ENCODE measurements around the gene PRX. TPM values are rescaled to one million over a fixed set of nuclear protein-coding genes. Genes with fewer than 3 reads are reported as not detected.

Gene PRX
- total RNA-seq, 1 experiment from 2014 or later = 2.2 TPM

DNA sequence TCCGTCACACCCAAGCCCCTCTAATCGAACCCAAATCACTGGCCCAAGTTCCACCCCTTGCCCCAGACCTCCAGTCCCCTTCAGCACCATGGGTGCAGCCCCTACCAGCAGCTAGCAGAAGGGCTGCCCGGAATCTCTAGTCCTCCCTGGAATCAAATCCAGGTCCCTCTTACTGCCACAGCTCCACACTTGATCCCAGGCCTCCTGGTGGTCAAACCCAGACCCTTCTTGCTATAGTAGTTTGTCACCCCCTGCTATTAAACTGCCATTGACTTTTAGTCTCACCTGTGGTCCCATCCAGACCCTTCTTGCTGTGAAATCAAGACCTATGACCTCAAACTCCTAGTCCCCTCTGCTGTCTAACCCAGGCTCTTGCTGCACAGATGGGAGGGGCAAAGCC is 31.9 kb downstream of the PRX start:
- H3K79me2 ChIP-seq (ENCODE audit: low read length) = no peaks in the 10 kb centered on the region
- ATAC-seq = no peak
- H3K36me3 ChIP-seq (ENCODE audit: low read depth, low read length) = no peaks in the 10 kb centered on the region
- DNase-seq = no peak
- no peaks in the 10 kb centered on the region for H3K9me3 ChIP-seq (ENCODE audit: low read length)
- POLR2A ChIA-PET (ENCODE audit: unreplicated experiment) = no interaction called here
- intact Hi-C loops (cut with micrococcal nuclease) = no loop called here
- H3K9ac ChIP-seq (ENCODE audit: low read length) = no peak overlapping the region
- CTCF ChIA-PET = interaction anchor here (0.5 kb wide), 1 partner anchor 241 kb away, joined by 3 read pairs; no protein-coding TSS in a partner anchor
- H3K27ac ChIP-seq (ENCODE audit: low read length) = no peak overlapping the region
- no peaks in the 10 kb centered on the region for H3K27me3 ChIP-seq (ENCODE audit: low read length)
- H3K4me1 ChIP-seq (ENCODE audit: insufficient read depth, low read length) = no peaks in the 10 kb centered on the region
- H3K4me3 ChIP-seq (ENCODE audit: low read length) = no peak overlapping the region
- H3F3A ChIP-seq (ENCODE audit: low read length, unreplicated experiment) = no peaks in the 10 kb centered on the region
- H2AFZ ChIP-seq (ENCODE audit: low read length) = no peak overlapping the region
- no peak for TF ChIP-seq EZH2phosphoT487 (IDR thresholded peaks at IDR 0.05; ENCODE audit: borderline replicate concordance, low read length)
- no peak for TF ChIP-seq EZH2 (IDR thresholded peaks at IDR 0.05; ENCODE audit: low read length, unreplicated experiment)
- BruUV-seq (replicated peaks) = no TSS peak
- H4K20me1 ChIP-seq (ENCODE audit: low read length) = no peaks in the 10 kb centered on the region
- no peak overlapping the region for H3K4me2 ChIP-seq (ENCODE audit: low read length)
- H3K9me2 ChIP-seq (replicated peaks; ENCODE audit: low read length) = no peaks in the 10 kb centered on the region

DNA sequence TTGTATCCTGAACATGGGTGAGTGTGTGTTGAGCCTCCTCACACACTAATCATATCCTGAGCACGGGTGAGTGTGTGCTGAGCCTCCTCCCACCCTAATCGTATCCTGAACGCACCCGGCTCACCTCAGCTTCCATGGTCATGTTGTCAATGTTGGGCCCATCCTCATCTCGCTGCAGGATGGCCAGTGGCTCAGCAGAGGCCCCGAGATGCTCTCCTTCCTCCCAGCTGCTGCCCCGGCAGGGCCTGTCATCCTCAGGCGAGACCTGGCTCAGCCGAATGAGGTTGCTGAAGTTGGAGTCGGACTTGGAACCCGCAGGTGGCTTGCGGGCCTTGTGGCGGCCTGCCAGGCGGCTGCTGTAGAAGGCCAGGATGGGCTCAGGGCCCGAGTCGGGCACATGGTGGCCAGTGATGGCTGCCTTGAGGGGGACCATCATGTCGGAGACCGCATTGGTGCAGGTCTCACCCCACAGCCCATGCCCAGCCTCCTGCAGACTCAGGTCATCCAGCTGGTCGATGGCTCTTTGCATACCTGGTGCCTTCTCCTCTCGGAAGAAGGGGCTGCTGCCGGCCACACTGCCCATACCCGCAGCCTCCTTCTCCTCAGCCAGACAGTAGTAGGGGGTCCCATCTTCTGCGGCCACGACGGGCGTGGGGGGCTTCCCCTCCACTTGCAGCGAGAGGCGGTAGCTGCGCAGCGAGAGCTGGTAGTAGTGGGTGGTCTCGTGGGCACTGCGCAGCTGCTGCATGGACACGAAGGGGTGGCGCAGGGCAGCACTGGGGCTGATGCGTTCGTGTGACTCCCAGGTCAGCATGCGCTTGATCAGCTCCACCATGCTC is 32.8 kb downstream of the PRX start:
- Histone ChIP-seq H3K4me3 (ENCODE audit: low read length) (no peak overlapping the region), H4K20me1 (ENCODE audit: low read length) (no peaks in the 10 kb centered on the region), H3K9me3 (ENCODE audit: low read length) (no peaks in the 10 kb centered on the region), H3K9ac (ENCODE audit: low read length) (no peak overlapping the region), H3K4me1 (ENCODE audit: insufficient read depth, low read length) (no peaks in the 10 kb centered on the region), H3K79me2 (ENCODE audit: low read length) (no peaks in the 10 kb centered on the region), H3K27me3 (ENCODE audit: low read length) (no peaks in the 10 kb centered on the region), H3K36me3 (ENCODE audit: low read depth, low read length) (no peaks in the 10 kb centered on the region), H2AFZ (ENCODE audit: low read length) (no peak overlapping the region), H3K9me2 (replicated peaks; ENCODE audit: low read length) (no peaks in the 10 kb centered on the region), H3F3A (ENCODE audit: low read length, unreplicated experiment) (no peaks in the 10 kb centered on the region), H3K27ac (ENCODE audit: low read length) (no peak overlapping the region), H3K4me2 (ENCODE audit: low read length) (no peak overlapping the region)
- no peak for DNase-seq
- ChIA-PET POLR2A (ENCODE audit: unreplicated experiment) (no interaction called here), CTCF (interaction anchor here (0.5 kb wide), 1 partner anchor 240 kb away, joined by 3 read pairs; no protein-coding TSS in a partner anchor)
- intact Hi-C loops (cut with micrococcal nuclease) = no loop called here
- ATAC-seq = no peak
- no TSS peak for BruUV-seq (replicated peaks)
- TF ChIP-seq EZH2phosphoT487 (IDR thresholded peaks at IDR 0.05; ENCODE audit: borderline replicate concordance, low read length) (no peak), EZH2 (IDR thresholded peaks at IDR 0.05; ENCODE audit: low read length, unreplicated experiment) (no peak)
- TF ChIP-seq, protein P1, sequence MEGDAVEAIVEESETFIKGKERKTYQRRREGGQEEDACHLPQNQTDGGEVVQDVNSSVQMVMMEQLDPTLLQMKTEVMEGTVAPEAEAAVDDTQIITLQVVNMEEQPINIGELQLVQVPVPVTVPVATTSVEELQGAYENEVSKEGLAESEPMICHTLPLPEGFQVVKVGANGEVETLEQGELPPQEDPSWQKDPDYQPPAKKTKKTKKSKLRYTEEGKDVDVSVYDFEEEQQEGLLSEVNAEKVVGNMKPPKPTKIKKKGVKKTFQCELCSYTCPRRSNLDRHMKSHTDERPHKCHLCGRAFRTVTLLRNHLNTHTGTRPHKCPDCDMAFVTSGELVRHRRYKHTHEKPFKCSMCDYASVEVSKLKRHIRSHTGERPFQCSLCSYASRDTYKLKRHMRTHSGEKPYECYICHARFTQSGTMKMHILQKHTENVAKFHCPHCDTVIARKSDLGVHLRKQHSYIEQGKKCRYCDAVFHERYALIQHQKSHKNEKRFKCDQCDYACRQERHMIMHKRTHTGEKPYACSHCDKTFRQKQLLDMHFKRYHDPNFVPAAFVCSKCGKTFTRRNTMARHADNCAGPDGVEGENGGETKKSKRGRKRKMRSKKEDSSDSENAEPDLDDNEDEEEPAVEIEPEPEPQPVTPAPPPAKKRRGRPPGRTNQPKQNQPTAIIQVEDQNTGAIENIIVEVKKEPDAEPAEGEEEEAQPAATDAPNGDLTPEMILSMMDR (conservative IDR thresholded peaks at IDR 0.05; ENCODE audit: low read depth, low read length) = no peak

DNA sequence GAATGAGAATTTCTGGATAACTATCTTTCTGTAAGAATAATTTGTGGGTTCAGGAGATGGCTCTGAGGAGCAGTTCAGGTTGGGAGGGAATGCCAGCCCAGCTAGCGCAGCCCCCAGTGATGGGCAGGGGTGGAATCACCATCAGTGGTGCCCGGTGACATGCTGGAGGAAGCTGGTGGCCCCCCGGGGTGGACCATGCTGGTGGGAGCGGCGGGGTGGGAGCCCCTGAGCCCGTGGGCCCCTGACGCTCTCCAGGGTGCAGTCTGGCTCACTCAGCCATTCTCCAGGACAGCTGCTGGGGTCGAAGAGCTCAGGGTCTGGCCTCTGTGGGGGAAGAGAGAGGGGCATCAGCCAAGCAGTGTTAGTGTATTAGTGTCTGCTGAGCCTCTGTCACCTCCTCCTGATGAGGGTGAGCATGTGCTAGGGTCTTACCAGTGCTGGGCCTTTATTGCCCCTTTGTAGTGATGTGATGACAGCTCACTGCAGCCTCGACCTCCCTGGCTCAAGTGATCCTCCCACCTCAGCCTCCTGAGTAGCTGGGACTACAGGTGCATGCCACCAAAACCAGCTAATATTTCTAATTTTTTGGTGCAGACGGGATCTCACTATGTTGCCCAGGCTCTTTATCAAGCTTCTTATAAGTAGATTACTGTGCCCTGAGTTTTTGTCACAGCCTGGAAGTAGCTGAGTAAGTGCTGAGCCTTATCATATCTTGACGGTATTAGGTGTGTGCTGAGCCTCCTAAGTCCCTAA is 33.6 kb downstream of the PRX start:
- H4K20me1 ChIP-seq (ENCODE audit: low read length) = no peaks in the 10 kb centered on the region
- CTCF ChIA-PET = no interaction called here

More for the DNA sequence above, 33.6 kb downstream of the PRX start:
- no TSS peak for BruUV-seq (replicated peaks)
- Histone ChIP-seq H3K36me3 (ENCODE audit: low read depth, low read length) (no peaks in the 10 kb centered on the region), H3K79me2 (ENCODE audit: low read length) (no peaks in the 10 kb centered on the region), H2AFZ (ENCODE audit: low read length) (no peak overlapping the region), H3K4me1 (ENCODE audit: insufficient read depth, low read length) (no peaks in the 10 kb centered on the region), H3K9me2 (replicated peaks; ENCODE audit: low read length) (no peaks in the 10 kb centered on the region), H3K9me3 (ENCODE audit: low read length) (no peaks in the 10 kb centered on the region), H3K4me3 (ENCODE audit: low read length) (no peak overlapping the region), H3K27me3 (ENCODE audit: low read length) (no peaks in the 10 kb centered on the region), H3K4me2 (ENCODE audit: low read length) (no peak overlapping the region), H3F3A (ENCODE audit: low read length, unreplicated experiment) (no peaks in the 10 kb centered on the region), H3K27ac (ENCODE audit: low read length) (no peak overlapping the region), H3K9ac (ENCODE audit: low read length) (no peak overlapping the region)
- ATAC-seq = no peak
- intact Hi-C loops (cut with micrococcal nuclease) = no loop called here
- DNase-seq = no peak
- POLR2A ChIA-PET (ENCODE audit: unreplicated experiment) = no interaction called here
- TF ChIP-seq EZH2phosphoT487 (IDR thresholded peaks at IDR 0.05; ENCODE audit: borderline replicate concordance, low read length) (no peak), EZH2 (IDR thresholded peaks at IDR 0.05; ENCODE audit: low read length, unreplicated experiment) (no peak)
- TF ChIP-seq, protein P1 (conservative IDR thresholded peaks at IDR 0.05; ENCODE audit: low read depth, low read length) = no peak
